Trophoblast cell (in vitro differentiated cells and primary cell): ENCODE results near the gene ARSI.

Experiments
- DNase-seq, 2 donors: peaks; one replicate each; pipeline ENCODE4 v3.0.0-alpha.2; 2016
- H2AFZ ChIP-seq: 2 replicates; pipeline ENCODE4 v1.6.1; 2013; ENCODE audit warnings: low read length, moderate library complexity, mild to moderate bottlenecking; ENCODE audit not compliant: insufficient read depth, poor library complexity
- H2AK5ac ChIP-seq: 2 replicates; pipeline ENCODE4 v1.6.1; 2013; ENCODE audit warnings: mild to moderate bottlenecking, low read length
- H2BK120ac ChIP-seq: 2 replicates; pipeline ENCODE4 v1.6.1; 2013; ENCODE audit warnings: low read length, mild to moderate bottlenecking, moderate library complexity; ENCODE audit not compliant: insufficient read depth, poor library complexity
- H2BK12ac ChIP-seq: 2 replicates; pipeline ENCODE4 v1.6.1; 2013; ENCODE audit warnings: mild to moderate bottlenecking, low read length, moderate library complexity
- H2BK5ac ChIP-seq: 2 replicates; pipeline ENCODE4 v1.6.1; 2013; ENCODE audit warnings: low read length, low read depth, moderate library complexity, mild to moderate bottlenecking; ENCODE audit not compliant: poor library complexity
- H3K14ac ChIP-seq: 2 replicates; pipeline ENCODE4 v1.6.1; 2013; ENCODE audit warnings: mild to moderate bottlenecking, low read length
- H3K18ac ChIP-seq: 2 replicates; pipeline ENCODE4 v1.6.1; 2013; ENCODE audit warnings: mild to moderate bottlenecking, low read length
- H3K23ac ChIP-seq: 2 replicates; pipeline ENCODE4 v1.6.1; 2013; ENCODE audit warnings: low read length
- H3K27ac ChIP-seq: 2 replicates; pipeline ENCODE4 v1.5.1; 2013; ENCODE audit warnings: low read depth, mild to moderate bottlenecking, inconsistent platforms, low read length, moderate library complexity
- H3K27me3 ChIP-seq: 2 replicates; pipeline ENCODE4 v1.6.1; 2013; ENCODE audit warnings: inconsistent platforms, mild to moderate bottlenecking, low read length, moderate library complexity; ENCODE audit not compliant: insufficient read depth
- H3K36me3 ChIP-seq, 2 experiments: 1 replicate in 1 of 2; 2 replicates in 1 of 2; pipeline ENCODE4 v1.6.1; 2013; ENCODE audit warnings: low read length in 2 of 2, mild to moderate bottlenecking in 2 of 2, moderate library complexity in 1 of 2; ENCODE audit not compliant: insufficient read depth in 2 of 2, control insufficient read depth in 1 of 2
- H3K4ac ChIP-seq: 2 replicates; pipeline ENCODE4 v1.6.1; 2013; ENCODE audit warnings: low read depth, mild to moderate bottlenecking, low read length, moderate library complexity
- H3K4me1 ChIP-seq, 2 experiments: 1 replicate in 1 of 2; 2 replicates in 1 of 2; pipeline ENCODE4 v1.6.1; 2013; ENCODE audit warnings: low read length in 2 of 2, mild to moderate bottlenecking in 2 of 2, moderate library complexity in 1 of 2; ENCODE audit not compliant: insufficient read depth in 2 of 2, control insufficient read depth in 1 of 2
- H3K4me2 ChIP-seq: 2 replicates; pipeline ENCODE4 v1.6.1; 2013; ENCODE audit warnings: inconsistent platforms, mild to moderate bottlenecking, low read length, moderate library complexity
- H3K4me3 ChIP-seq: 2 replicates; pipeline ENCODE4 v1.5.1; 2013; ENCODE audit warnings: mild to moderate bottlenecking, low read depth, low read length, inconsistent platforms
- H3K79me1 ChIP-seq: one replicate; pipeline ENCODE4 v1.6.1; 2013; ENCODE audit warnings: low read length
- H3K79me2 ChIP-seq: 2 replicates; pipeline ENCODE4 v1.6.1; 2013; ENCODE audit warnings: low read length, mild to moderate bottlenecking; ENCODE audit not compliant: control insufficient read depth, insufficient read depth, poor library complexity
- H3K9ac ChIP-seq: 2 replicates; pipeline ENCODE4 v1.6.1; 2013; ENCODE audit warnings: mild to moderate bottlenecking, low read length
- H3K9me3 ChIP-seq: 2 replicates; pipeline ENCODE4 v1.6.1; 2013; ENCODE audit warnings: low read depth, mild to moderate bottlenecking, control low read depth, inconsistent platforms, low read length; ENCODE audit not compliant: insufficient read depth
- H4K12ac ChIP-seq: 2 replicates; pipeline ENCODE4 v1.6.1; 2013; ENCODE audit warnings: low read depth, mild to moderate bottlenecking, low read length, moderate library complexity
- H4K8ac ChIP-seq: 2 replicates; pipeline ENCODE4 v1.6.1; 2013; ENCODE audit warnings: low read depth, mild to moderate bottlenecking, low read length, moderate library complexity
- H4K91ac ChIP-seq: one replicate; pipeline ENCODE4 v1.6.1; 2013; ENCODE audit warnings: low read depth, mild to moderate bottlenecking, low read length, moderate library complexity
- WGBS: extraction: QIAGEN DNeasy Blood & Tissue Kit; methylation state at CpG from one replicate; pipeline ENCODE4 v1.1.7; 2013; ENCODE audit warnings: missing lambda C conversion rate; ENCODE audit not compliant: insufficient read length, insufficient coverage; ENCODE audit errors: extremely low coverage; 5-methylcytosine and 5-hydroxymethylcytosine counted together

Gene ARSI

DNA sequence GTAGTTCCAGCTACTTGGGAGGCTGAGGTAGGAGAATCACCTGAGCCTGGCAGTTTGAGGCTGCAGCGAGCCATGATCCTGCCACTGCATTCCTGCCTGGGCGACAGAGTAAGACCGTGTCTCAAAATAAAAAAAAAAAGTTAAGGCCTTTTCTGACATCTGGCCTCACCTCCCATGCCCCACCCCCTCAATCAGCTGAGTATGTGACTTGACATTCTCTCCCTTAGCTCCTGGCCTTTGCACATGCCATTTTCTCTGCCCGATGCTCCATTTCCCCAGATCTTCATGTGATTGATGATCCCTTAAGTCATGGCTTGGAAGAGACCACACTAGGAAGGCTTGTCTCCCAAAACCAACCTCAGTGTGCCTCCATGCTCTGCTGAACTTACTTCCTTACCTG, 37.1 kb upstream of the ARSI start:
- DNase-seq: no peak
- Histone ChIP-seq H3K79me2 (no peaks in the 10 kb centered on the region), H2BK12ac (no peak overlapping the region), H3K4ac (no peak overlapping the region), H3K27ac (no peak overlapping the region), H3K4me3 (no peak overlapping the region), H2AFZ (no peak overlapping the region), H2AK5ac (no peak overlapping the region), H2BK5ac (no peak overlapping the region), H3K23ac (no peak overlapping the region), H3K27me3 (no peaks in the 10 kb centered on the region), H3K9ac (no peak overlapping the region), H3K14ac (no peak overlapping the region), H3K4me1 (no peaks in the 10 kb centered on the region), H3K36me3 (no peaks in the 10 kb centered on the region), H4K8ac (no peak overlapping the region), H3K9me3 (no peaks in the 10 kb centered on the region), H4K91ac (no peak overlapping the region), H3K18ac (no peak overlapping the region), H3K4me2 (no peak overlapping the region), H4K12ac (no peak overlapping the region), H2BK120ac (no peak overlapping the region), H3K79me1 (no peaks in the 10 kb centered on the region)
- no CpG with 5 or more reads among the region's 4 CpGs for WGBS

DNA sequence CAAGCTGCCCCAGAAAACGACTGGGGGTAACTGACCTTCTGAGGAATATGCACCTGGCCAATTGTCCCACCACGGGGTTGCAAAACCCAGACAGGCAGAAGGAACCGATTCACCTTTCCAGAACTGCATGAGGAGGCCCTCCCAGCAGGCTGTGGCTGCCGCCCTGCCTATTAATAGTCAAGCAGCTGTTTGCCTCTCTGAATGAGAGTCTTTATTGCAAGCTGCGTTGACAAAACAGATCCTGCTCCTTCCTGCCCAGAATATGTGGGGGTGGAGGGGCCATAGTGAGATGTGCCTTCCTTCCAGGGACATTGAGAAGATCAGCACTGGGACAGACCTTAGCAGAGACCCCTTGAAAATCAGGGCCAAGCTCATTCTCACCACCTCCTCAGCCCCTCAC, 36.5 kb upstream of the ARSI start:
- Histone ChIP-seq H3K4me3 (no peak overlapping the region), H3K9ac (no peak overlapping the region), H2BK12ac (no peak overlapping the region), H3K9me3 (no peaks in the 10 kb centered on the region), H3K14ac (no peak overlapping the region), H3K79me1 (no peaks in the 10 kb centered on the region), H3K4me1 (no peaks in the 10 kb centered on the region), H2AK5ac (no peak overlapping the region), H4K12ac (no peak overlapping the region), H3K4ac (no peak overlapping the region), H3K27me3 (no peaks in the 10 kb centered on the region), H2BK120ac (no peak overlapping the region), H2AFZ (no peak overlapping the region), H3K27ac (no peak overlapping the region), H3K18ac (no peak overlapping the region), H3K79me2 (no peaks in the 10 kb centered on the region), H4K8ac (no peak overlapping the region), H3K23ac (no peak overlapping the region), H4K91ac (no peak overlapping the region), H2BK5ac (no peak overlapping the region), H3K36me3 (no peaks in the 10 kb centered on the region), H3K4me2 (no peak overlapping the region)
- no CpG with 5 or more reads among the region's 5 CpGs for WGBS
- no peak for DNase-seq

DNA sequence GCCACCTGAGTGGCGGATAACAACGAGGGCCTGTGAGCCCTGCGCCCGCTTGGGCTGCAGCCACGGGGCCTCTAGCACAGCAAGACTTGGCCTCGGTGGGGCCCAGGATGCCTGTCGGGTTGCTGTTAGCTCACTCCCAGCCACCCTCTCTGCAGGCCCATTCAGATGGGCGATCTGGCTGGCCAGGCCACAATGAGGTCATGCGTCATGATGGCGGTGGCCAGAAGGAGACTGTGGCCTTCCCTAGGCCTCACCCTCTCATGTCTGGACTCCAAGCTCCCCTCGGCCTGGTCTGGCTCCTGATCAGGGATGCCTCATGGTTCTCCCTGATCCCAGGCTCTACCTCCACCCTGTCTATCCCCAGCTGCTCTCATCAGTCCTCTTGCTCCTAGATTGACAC, 35.8 kb upstream of the ARSI start:
- H3K79me2 ChIP-seq: no peaks in the 10 kb centered on the region
- no CpG with 5 or more reads among the region's 11 CpGs for WGBS
- H3K4me1 ChIP-seq: no peaks in the 10 kb centered on the region
- no peak overlapping the region for H2BK120ac ChIP-seq
- no peak overlapping the region for H3K4ac ChIP-seq
- H3K4me3 ChIP-seq: no peak overlapping the region
- DNase-seq: no peak
- no peak overlapping the region for H3K23ac ChIP-seq
- H3K18ac ChIP-seq: no peak overlapping the region
- no peak overlapping the region for H3K27ac ChIP-seq
- no peak overlapping the region for H2BK12ac ChIP-seq
- H2AFZ ChIP-seq: no peak overlapping the region
- no peak overlapping the region for H2AK5ac ChIP-seq
- no peak overlapping the region for H3K14ac ChIP-seq
- no peak overlapping the region for H3K9ac ChIP-seq
- H4K12ac ChIP-seq: no peak overlapping the region
- no peaks in the 10 kb centered on the region for H3K9me3 ChIP-seq
- no peaks in the 10 kb centered on the region for H3K27me3 ChIP-seq
- no peak overlapping the region for H3K4me2 ChIP-seq
- H4K91ac ChIP-seq: no peak overlapping the region
- H3K79me1 ChIP-seq: no peaks in the 10 kb centered on the region
- H3K36me3 ChIP-seq: no peaks in the 10 kb centered on the region
- H2BK5ac ChIP-seq: no peak overlapping the region
- H4K8ac ChIP-seq: no peak overlapping the region

DNA sequence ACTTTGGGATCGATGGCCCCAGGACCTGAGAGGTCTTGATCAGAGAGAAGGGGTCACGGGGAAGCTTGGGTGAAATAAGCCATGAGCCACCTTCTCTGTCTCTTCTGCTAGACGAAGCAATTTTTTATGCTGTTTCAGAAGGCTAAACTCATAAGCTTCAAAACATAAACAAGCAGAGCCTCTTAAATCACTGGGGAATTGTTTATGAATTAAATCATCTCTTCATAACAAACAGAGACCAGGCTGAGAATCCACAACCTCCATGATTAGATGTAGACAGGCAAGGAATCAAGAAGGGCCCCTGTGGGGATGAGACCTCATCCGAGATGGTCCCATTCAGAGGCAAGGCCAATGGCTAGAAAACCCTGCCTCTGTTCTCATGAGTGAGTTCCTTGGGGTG, 33.1 kb upstream of the ARSI start:
- Histone ChIP-seq H3K27ac (no peak overlapping the region), H3K4me2 (no peak overlapping the region), H3K9ac (no peak overlapping the region), H2BK5ac (no peak overlapping the region), H3K4ac (no peak overlapping the region), H3K23ac (no peak overlapping the region), H4K12ac (no peak overlapping the region), H4K91ac (no peak overlapping the region), H3K14ac (no peak overlapping the region), H3K4me1 (no peaks in the 10 kb centered on the region), H3K36me3 (no peaks in the 10 kb centered on the region), H3K79me1 (no peaks in the 10 kb centered on the region), H3K4me3 (no peak overlapping the region), H3K79me2 (no peaks in the 10 kb centered on the region), H3K9me3 (no peaks in the 10 kb centered on the region), H3K27me3 (no peaks in the 10 kb centered on the region), H2AFZ (no peak overlapping the region), H2BK12ac (no peak overlapping the region), H2BK120ac (no peak overlapping the region), H2AK5ac (no peak overlapping the region), H4K8ac (no peak overlapping the region), H3K18ac (no peak overlapping the region)
- DNase-seq: no peak
- no CpG with 5 or more reads among the region's 4 CpGs for WGBS
